Calu3 (cell line): ENCODE results near the gene FNDC3B. TPM values are rescaled to one million over a fixed set of nuclear protein-coding genes. Genes with fewer than 3 reads are reported as not detected.

Experiments
- BruUV-seq: library from RNA; stranded (reverse); fragments of 400-500 nt; replicated peaks from 2 replicates; lab custom pipeline; 2021; lab: Mats Ljungman, UMichigan
- CTCF ChIA-PET: fragments of 300-600 bp; sonication (Branson Sonifier 250); formaldehyde crosslinking; loops from one replicate; lab custom pipeline; 2022; ENCODE audit warnings: antibody characterized with exemption; lab: Charles Lee
- DNase-seq: peaks from one replicate; pipeline ENCODE4 v3.0.0; 2022
- H3K27ac Mint-ChIP-seq: one replicate; pipeline ENCODE4 v1.8.0; 2022; ENCODE audit warnings: mixed read lengths; ENCODE audit not compliant: unreplicated experiment
- H3K27me3 Mint-ChIP-seq: one replicate; pipeline ENCODE4 v1.8.0; 2022; ENCODE audit warnings: mixed read lengths; ENCODE audit not compliant: unreplicated experiment
- H3K36me3 Mint-ChIP-seq: one replicate; pipeline ENCODE4 v1.8.0; 2022; ENCODE audit warnings: mild to moderate bottlenecking, moderate library complexity, mixed read lengths; ENCODE audit not compliant: insufficient read depth, unreplicated experiment
- H3K4me1 Mint-ChIP-seq: one replicate; pipeline ENCODE4 v1.8.0; 2022; ENCODE audit warnings: mild to moderate bottlenecking, low read depth, mixed read lengths; ENCODE audit not compliant: unreplicated experiment
- H3K4me3 Mint-ChIP-seq: one replicate; pipeline ENCODE4 v1.8.0; 2022; ENCODE audit warnings: mild to moderate bottlenecking, low read depth, moderate library complexity, mixed read lengths; ENCODE audit not compliant: unreplicated experiment
- H3K9me3 Mint-ChIP-seq: one replicate; pipeline ENCODE4 v1.8.0; 2022; ENCODE audit warnings: low read depth, mixed read lengths; ENCODE audit not compliant: unreplicated experiment
- CTCF ChIP-seq: fragments of 200-600 bp; IDR thresholded peaks from one replicate; pipeline ENCODE4 v1.8.0; 2022; ENCODE audit warnings: antibody characterized with exemption; ENCODE audit not compliant: unreplicated experiment
- intact Hi-C: fragments of 100-400 bp; cut with micrococcal nuclease; formaldehyde crosslinking; loops from one replicate; pipeline ENCODE4 v1.10.0; 2022; ENCODE audit not compliant: unreplicated experiment
- total RNA-seq: library from RNA; stranded (reverse); gene quantifications from 2 replicates; pipeline ENCODE4 v1.2.3, GENCODE V29; 2022

Gene FNDC3B
- total RNA-seq, 1 experiment from 2014 or later, result 453 TPM

GRCh38 chr3:172325461-172325860 lies 286.1 kb downstream of the FNDC3B start:
- DNase-seq, result no peak
- no TSS peak for BruUV-seq
- Mint-ChIP-seq H3K4me1 (peaks cover 18% of the 10 kb centered on the region), H3K4me3 (no peak overlapping the region), H3K27me3 (no peaks in the 10 kb centered on the region), H3K27ac (no peak overlapping the region), H3K36me3 (peaks cover 97% of the 10 kb centered on the region), H3K9me3 (no peaks in the 10 kb centered on the region)
- intact Hi-C loops, result no loop called here
- CTCF ChIA-PET, result no interaction called here
- TF ChIP-seq CTCF, result no peak

- BruUV-seq, result no TSS peak
Observed at GRCh38 chr3:172326993-172327392, 287.6 kb downstream of the FNDC3B start.

GRCh38 chr3:172328282-172328681 lies 288.9 kb downstream of the FNDC3B start:
- no peak overlapping the region for H3K4me3 Mint-ChIP-seq
- no peak for TF ChIP-seq CTCF
- BruUV-seq, result no TSS peak

More at GRCh38 chr3:172326993-172327392, 287.6 kb downstream of the FNDC3B start:
- DNase-seq, result no peak
- Mint-ChIP-seq H3K9me3 (no peaks in the 10 kb centered on the region), H3K36me3 (peaks cover 99% of the 10 kb centered on the region), H3K27me3 (no peaks in the 10 kb centered on the region), H3K4me1 (peaks cover 25% of the 10 kb centered on the region), H3K27ac (peak overlapping the region; percentile 10), H3K4me3 (no peak overlapping the region)
- no peak for TF ChIP-seq CTCF
- intact Hi-C loops, result no loop called here
- CTCF ChIA-PET, result interaction anchor here (1.1 kb wide), 1 partner anchor 15 kb away, joined by 3 read pairs; no protein-coding TSS in a partner anchor

GRCh38 chr3:172329070-172329469 lies 289.7 kb downstream of the FNDC3B start:
- H3K27ac Mint-ChIP-seq, result peak overlapping the region; percentile 53
- peaks cover 29% of the 10 kb centered on the region for H3K4me1 Mint-ChIP-seq
- peaks cover 99% of the 10 kb centered on the region for H3K36me3 Mint-ChIP-seq
- CTCF ChIA-PET, result interaction anchor here (0.5 to 0.6 kb wide), 2 partner anchors 31 to 339 kb away, joined by 3 to 6 read pairs; no protein-coding TSS in a partner anchor
- H3K4me3 Mint-ChIP-seq, result no peak overlapping the region
- no peaks in the 10 kb centered on the region for H3K9me3 Mint-ChIP-seq
- no peaks in the 10 kb centered on the region for H3K27me3 Mint-ChIP-seq
- no TSS peak for BruUV-seq
- intact Hi-C loops, result no loop called here
- no peak for DNase-seq
- no peak for TF ChIP-seq CTCF

More at GRCh38 chr3:172328282-172328681, 288.9 kb downstream of the FNDC3B start:
- CTCF ChIA-PET, result interaction anchor here (1.1 kb wide), 1 partner anchor 13 kb away, joined by 3 read pairs; no protein-coding TSS in a partner anchor
- Mint-ChIP-seq H3K36me3 (peaks cover 99% of the 10 kb centered on the region), H3K27ac (no peak overlapping the region), H3K9me3 (no peaks in the 10 kb centered on the region), H3K27me3 (no peaks in the 10 kb centered on the region), H3K4me1 (peaks cover 29% of the 10 kb centered on the region)
- intact Hi-C loops, result no loop called here
- no peak for DNase-seq
